GM12878 (cell line): ENCODE results near the gene IMMP2L.

Experiments
- EP300 ChIP-seq, 2 experiments: fragments of 150-350 bp in 1 of 2; IDR thresholded peaks; 2 replicates each; pipeline ENCODE4 v1.6.1; 2011 to 2012; ENCODE audit warnings: low read depth in 2 of 2, low read length in 2 of 2, borderline replicate concordance in 1 of 2, improper control_type of control experiment in 1 of 2, inconsistent platforms in 1 of 2; ENCODE audit not compliant: control insufficient read depth in 1 of 2
- EZH2 ChIP-seq: IDR thresholded peaks from 2 replicates; pipeline ENCODE4 v1.6.1; 2012; ENCODE audit warnings: low read depth, mild to moderate bottlenecking, control low read depth, inconsistent platforms, low read length, borderline replicate concordance; ENCODE audit not compliant: control insufficient read depth
- HDGF ChIP-seq: fragments of 450-650 bp; IDR thresholded peaks from 2 replicates; pipeline ENCODE4 v1.6.1; 2016; ENCODE audit warnings: antibody characterized with exemption
- MEF2B ChIP-seq: fragments of 450-650 bp; IDR thresholded peaks from 2 replicates; pipeline ENCODE4 v1.6.1; 2018; ENCODE audit warnings: mild to moderate bottlenecking, moderate library complexity; ENCODE audit not compliant: partially characterized antibody, poor library complexity, severe bottlenecking
- MXI1 ChIP-seq: fragments of 150-350 bp; IDR thresholded peaks from 2 replicates; pipeline ENCODE4 v1.6.1; 2011; ENCODE audit warnings: low read depth, mild to moderate bottlenecking, inconsistent platforms, low read length, improper control_type of control experiment
- NFYB ChIP-seq: IDR thresholded peaks from 2 replicates; pipeline ENCODE4 v1.6.1; 2011; ENCODE audit warnings: low read depth, mild to moderate bottlenecking, low read length, improper control_type of control experiment, moderate library complexity; ENCODE audit not compliant: insufficient read depth
- POLR2A ChIP-seq: IDR thresholded peaks from 2 replicates; pipeline ENCODE4 v1.6.1; 2011; ENCODE audit warnings: low read depth, mild to moderate bottlenecking, low read length
- RBBP5 ChIP-seq: fragments of 200-600 bp; sonication (generic); conservative IDR thresholded peaks from 2 replicates; pipeline ENCODE4 v1.6.1; 2016
- SIN3A ChIP-seq: IDR thresholded peaks from 2 replicates; pipeline ENCODE4 v1.6.1; 2012; ENCODE audit warnings: low read depth, low read length, improper control_type of control experiment
- SIX5 ChIP-seq: IDR thresholded peaks from 2 replicates; pipeline ENCODE4 v1.6.1; 2011; ENCODE audit warnings: mild to moderate bottlenecking, low read depth, low read length, moderate library complexity; ENCODE audit not compliant: severe bottlenecking
- TF ChIP-seq, protein P1 (sequence below), 3 experiments: IDR thresholded peaks in 2 of 3; conservative IDR thresholded peaks in 1 of 3; 2 replicates each; pipeline ENCODE4 v1.5.1; 2011; ENCODE audit warnings: low read depth in 3 of 3, low read length in 3 of 3, mild to moderate bottlenecking in 3 of 3, control low read depth in 2 of 3, moderate library complexity in 2 of 3, inconsistent platforms in 1 of 3, mixed read lengths in 1 of 3; ENCODE audit not compliant: control insufficient read depth in 2 of 3, insufficient read depth in 1 of 3; ENCODE audit errors: extremely low read depth in 1 of 3
- TF ChIP-seq, protein P2 (sequence below): fragments of 450-650 bp; IDR thresholded peaks from 2 replicates; pipeline ENCODE4 v1.6.1; 2017; ENCODE audit warnings: mild to moderate bottlenecking, moderate library complexity
- TF ChIP-seq, protein P3 (sequence below): IDR thresholded peaks from 2 replicates; pipeline ENCODE4 v1.6.1; 2012; ENCODE audit warnings: low read depth, low read length, improper control_type of control experiment
- TF ChIP-seq, protein P4 (sequence below): IDR thresholded peaks from 2 replicates; pipeline ENCODE4 v1.6.1; 2012; ENCODE audit warnings: low read length, inconsistent platforms

DNA sequence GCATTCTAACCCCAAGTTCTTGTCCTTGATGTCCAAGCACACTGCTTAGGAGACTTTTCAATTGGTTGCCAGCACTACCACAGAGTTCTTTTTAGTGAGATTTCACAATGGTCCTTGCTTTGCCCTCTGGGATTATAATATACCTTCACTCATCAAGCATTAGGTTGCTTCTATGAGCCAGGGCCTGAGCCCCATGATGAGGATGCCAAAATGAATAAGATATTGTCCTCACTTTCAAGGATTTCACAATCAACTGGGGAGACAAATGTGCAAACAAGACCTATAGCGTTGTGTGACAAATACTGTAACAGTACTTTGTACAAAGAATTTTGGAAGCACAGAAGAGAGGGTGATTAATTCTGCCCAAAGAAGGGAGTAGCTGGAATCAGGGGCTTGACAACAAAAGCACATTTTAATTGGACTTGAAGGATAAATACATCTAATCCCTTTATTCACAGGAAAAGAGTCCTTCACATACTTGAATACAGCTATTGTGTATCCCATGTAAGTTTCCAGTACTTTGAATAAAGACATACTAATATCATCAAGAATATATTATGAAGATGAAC lies 734.9 kb downstream of the IMMP2L start:
- no peak for TF ChIP-seq EZH2
- no peak for TF ChIP-seq RBBP5
- no peak for TF ChIP-seq EP300 (IDR thresholded peaks at IDR 0.05; ENCODE audit: borderline replicate concordance in 1 of 2, control insufficient read depth in 1 of 2, low read depth in 2 of 2, low read length in 2 of 2)
- no peak for TF ChIP-seq MXI1
- TF ChIP-seq, protein P1, sequence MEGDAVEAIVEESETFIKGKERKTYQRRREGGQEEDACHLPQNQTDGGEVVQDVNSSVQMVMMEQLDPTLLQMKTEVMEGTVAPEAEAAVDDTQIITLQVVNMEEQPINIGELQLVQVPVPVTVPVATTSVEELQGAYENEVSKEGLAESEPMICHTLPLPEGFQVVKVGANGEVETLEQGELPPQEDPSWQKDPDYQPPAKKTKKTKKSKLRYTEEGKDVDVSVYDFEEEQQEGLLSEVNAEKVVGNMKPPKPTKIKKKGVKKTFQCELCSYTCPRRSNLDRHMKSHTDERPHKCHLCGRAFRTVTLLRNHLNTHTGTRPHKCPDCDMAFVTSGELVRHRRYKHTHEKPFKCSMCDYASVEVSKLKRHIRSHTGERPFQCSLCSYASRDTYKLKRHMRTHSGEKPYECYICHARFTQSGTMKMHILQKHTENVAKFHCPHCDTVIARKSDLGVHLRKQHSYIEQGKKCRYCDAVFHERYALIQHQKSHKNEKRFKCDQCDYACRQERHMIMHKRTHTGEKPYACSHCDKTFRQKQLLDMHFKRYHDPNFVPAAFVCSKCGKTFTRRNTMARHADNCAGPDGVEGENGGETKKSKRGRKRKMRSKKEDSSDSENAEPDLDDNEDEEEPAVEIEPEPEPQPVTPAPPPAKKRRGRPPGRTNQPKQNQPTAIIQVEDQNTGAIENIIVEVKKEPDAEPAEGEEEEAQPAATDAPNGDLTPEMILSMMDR (IDR thresholded peaks at IDR 0.05 in 2 of 3, conservative IDR thresholded peaks at IDR 0.05 in 1 of 3; ENCODE audit: control insufficient read depth in 2 of 3, extremely low read depth in 1 of 3, insufficient read depth in 1 of 3, low read depth in 3 of 3, low read length in 3 of 3): no peak
- TF ChIP-seq, protein P2, sequence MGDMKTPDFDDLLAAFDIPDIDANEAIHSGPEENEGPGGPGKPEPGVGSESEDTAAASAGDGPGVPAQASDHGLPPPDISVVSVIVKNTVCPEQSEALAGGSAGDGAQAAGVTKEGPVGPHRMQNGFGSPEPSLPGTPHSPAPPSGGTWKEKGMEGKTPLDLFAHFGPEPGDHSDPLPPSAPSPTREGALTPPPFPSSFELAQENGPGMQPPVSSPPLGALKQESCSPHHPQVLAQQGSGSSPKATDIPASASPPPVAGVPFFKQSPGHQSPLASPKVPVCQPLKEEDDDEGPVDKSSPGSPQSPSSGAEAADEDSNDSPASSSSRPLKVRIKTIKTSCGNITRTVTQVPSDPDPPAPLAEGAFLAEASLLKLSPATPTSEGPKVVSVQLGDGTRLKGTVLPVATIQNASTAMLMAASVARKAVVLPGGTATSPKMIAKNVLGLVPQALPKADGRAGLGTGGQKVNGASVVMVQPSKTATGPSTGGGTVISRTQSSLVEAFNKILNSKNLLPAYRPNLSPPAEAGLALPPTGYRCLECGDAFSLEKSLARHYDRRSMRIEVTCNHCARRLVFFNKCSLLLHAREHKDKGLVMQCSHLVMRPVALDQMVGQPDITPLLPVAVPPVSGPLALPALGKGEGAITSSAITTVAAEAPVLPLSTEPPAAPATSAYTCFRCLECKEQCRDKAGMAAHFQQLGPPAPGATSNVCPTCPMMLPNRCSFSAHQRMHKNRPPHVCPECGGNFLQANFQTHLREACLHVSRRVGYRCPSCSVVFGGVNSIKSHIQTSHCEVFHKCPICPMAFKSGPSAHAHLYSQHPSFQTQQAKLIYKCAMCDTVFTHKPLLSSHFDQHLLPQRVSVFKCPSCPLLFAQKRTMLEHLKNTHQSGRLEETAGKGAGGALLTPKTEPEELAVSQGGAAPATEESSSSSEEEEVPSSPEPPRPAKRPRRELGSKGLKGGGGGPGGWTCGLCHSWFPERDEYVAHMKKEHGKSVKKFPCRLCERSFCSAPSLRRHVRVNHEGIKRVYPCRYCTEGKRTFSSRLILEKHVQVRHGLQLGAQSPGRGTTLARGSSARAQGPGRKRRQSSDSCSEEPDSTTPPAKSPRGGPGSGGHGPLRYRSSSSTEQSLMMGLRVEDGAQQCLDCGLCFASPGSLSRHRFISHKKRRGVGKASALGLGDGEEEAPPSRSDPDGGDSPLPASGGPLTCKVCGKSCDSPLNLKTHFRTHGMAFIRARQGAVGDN: no peak
- TF ChIP-seq, protein P3, sequence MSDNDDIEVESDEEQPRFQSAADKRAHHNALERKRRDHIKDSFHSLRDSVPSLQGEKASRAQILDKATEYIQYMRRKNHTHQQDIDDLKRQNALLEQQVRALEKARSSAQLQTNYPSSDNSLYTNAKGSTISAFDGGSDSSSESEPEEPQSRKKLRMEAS: no peak
- TF ChIP-seq SIX5: no peak
- no peak for TF ChIP-seq NFYB
- no peak for TF ChIP-seq POLR2A
- no peak for TF ChIP-seq HDGF
- no peak for TF ChIP-seq SIN3A
- no peak for TF ChIP-seq MEF2B
- TF ChIP-seq, protein P4, sequence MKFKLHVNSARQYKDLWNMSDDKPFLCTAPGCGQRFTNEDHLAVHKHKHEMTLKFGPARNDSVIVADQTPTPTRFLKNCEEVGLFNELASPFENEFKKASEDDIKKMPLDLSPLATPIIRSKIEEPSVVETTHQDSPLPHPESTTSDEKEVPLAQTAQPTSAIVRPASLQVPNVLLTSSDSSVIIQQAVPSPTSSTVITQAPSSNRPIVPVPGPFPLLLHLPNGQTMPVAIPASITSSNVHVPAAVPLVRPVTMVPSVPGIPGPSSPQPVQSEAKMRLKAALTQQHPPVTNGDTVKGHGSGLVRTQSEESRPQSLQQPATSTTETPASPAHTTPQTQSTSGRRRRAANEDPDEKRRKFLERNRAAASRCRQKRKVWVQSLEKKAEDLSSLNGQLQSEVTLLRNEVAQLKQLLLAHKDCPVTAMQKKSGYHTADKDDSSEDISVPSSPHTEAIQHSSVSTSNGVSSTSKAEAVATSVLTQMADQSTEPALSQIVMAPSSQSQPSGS: no peak
